ENCODE measurements around the gene AP4M1.

AP4M1 gene

GRCh38 chr7:100087055-100087750 lies 14.2 kb upstream of the AP4M1 start:
- peak; percentile 97 for DNase-seq

- DNase-seq: no peak
Observed at GRCh38 chr7:100088095-100088620, 13.3 kb upstream of the AP4M1 start.

GRCh38 chr7:100088621-100089457 lies 12.6 kb upstream of the AP4M1 start, which contains the start of gene COPS6:
Gene COPS6, plus strand, starts transcription at chr7:100088969. Its CDS starts 22 bp downstream, at chr7:100088991.
- peak; percentile 59 for DNase-seq

- no peak for DNase-seq
Observed at GRCh38 chr7:100089458-100090196, 11.8 kb upstream of the AP4M1 start.

GRCh38 chr7:100090527-100091410 lies 10.7 kb upstream of the AP4M1 start:
- no peak for DNase-seq

GRCh38 chr7:100091411-100092181 lies 9.8 kb upstream of the AP4M1 start:
- no peak for DNase-seq

- DNase-seq: no peak
Observed at GRCh38 chr7:100093054-100093453, 8.4 kb upstream of the AP4M1 start.

- no peak for DNase-seq
Observed at GRCh38 chr7:100093498-100093897, 7.9 kb upstream of the AP4M1 start.

- DNase-seq: no peak
Observed at GRCh38 chr7:100093925-100094486, 7.4 kb upstream of the AP4M1 start.

- no peak for DNase-seq
Observed at GRCh38 chr7:100095289-100095688, 6.2 kb upstream of the AP4M1 start.

GRCh38 chr7:100095704-100096103 lies 5.7 kb upstream of the AP4M1 start:
- DNase-seq: no peak

GRCh38 chr7:100098913-100099312 lies 2.5 kb upstream of the AP4M1 start:
- DNase-seq: no peak

- DNase-seq: no peak
Observed at GRCh38 chr7:100099452-100099851, 2.0 kb upstream of the AP4M1 start.

GRCh38 chr7:100100420-100101015 lies 925 bp upstream of the AP4M1 start:
- DNase-seq: peak; percentile 97

GRCh38 chr7:100102950-100103840 lies 1.8 kb downstream of the AP4M1 start:
- DNase-seq: peak; percentile 99

GRCh38 chr7:100105534-100105933 lies 4.1 kb downstream of the AP4M1 start:
- no peak for DNase-seq

GRCh38 chr7:100106633-100107032 lies 5.2 kb downstream of the AP4M1 start:
- DNase-seq: no peak

GRCh38 chr7:100107125-100107737 lies 5.8 kb downstream of the AP4M1 start:
- no peak for DNase-seq

- no peak for DNase-seq
Observed at GRCh38 chr7:100107890-100108289, 6.4 kb downstream of the AP4M1 start.
